SH-SY5Y (cell line): ENCODE measurements around the gene TUBGCP2.

ENCODE experiments used
- GATA2 ChIP-seq: IDR thresholded peaks from 2 replicates; pipeline ENCODE4 v1.6.1; 2011; ENCODE audit warnings: mild to moderate bottlenecking, low read depth, low read length
- GATA3 ChIP-seq: IDR thresholded peaks from 2 replicates; pipeline ENCODE4 v1.6.1; 2011; ENCODE audit warnings: low read depth, mild to moderate bottlenecking, low read length, moderate library complexity

DNA sequence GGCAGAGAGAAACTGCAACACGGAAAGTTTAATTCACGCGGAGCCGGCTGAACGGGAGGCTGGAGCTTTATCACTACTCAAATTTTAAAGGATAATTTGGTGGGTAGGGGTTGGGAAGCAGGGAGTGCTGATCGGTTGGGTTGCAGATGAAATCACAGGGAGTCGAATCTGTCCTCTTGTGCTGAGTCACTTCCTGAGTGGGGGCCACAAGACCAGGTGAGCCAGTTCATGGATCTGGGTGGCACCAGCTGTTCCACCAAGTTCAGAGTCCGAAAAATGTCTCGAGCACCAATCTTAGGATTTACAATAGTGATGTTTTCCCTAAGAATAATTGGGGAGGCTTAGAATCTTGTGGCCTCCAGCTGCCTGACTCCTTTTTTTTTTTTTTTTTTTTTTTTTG, 34.9 kb upstream of the TUBGCP2 start:
- TF ChIP-seq GATA2 (no peak), GATA3 (no peak)
